HTERT RPE-1 (cell line): ENCODE results near the gene CAMTA1.

Experiments
- in situ Hi-C: fragments of 300-500 bp; cut with MboI; formaldehyde crosslinking; loops from 4 replicates; pipeline ENCODE4 v1.14.3; 2020; ENCODE audit warnings: low sequenced_read_pairs

CAMTA1 gene

GRCh38 chr1:6872573-6873261 is 87.5 kb downstream of the CAMTA1 start:
- in situ Hi-C loops, result no loop called here

- in situ Hi-C loops, result no loop called here
Observed at GRCh38 chr1:6873298-6874015, 88.2 kb downstream of the CAMTA1 start.

- in situ Hi-C loops, result no loop called here
Observed at GRCh38 chr1:6874298-6874697, 89.0 kb downstream of the CAMTA1 start.

DNA sequence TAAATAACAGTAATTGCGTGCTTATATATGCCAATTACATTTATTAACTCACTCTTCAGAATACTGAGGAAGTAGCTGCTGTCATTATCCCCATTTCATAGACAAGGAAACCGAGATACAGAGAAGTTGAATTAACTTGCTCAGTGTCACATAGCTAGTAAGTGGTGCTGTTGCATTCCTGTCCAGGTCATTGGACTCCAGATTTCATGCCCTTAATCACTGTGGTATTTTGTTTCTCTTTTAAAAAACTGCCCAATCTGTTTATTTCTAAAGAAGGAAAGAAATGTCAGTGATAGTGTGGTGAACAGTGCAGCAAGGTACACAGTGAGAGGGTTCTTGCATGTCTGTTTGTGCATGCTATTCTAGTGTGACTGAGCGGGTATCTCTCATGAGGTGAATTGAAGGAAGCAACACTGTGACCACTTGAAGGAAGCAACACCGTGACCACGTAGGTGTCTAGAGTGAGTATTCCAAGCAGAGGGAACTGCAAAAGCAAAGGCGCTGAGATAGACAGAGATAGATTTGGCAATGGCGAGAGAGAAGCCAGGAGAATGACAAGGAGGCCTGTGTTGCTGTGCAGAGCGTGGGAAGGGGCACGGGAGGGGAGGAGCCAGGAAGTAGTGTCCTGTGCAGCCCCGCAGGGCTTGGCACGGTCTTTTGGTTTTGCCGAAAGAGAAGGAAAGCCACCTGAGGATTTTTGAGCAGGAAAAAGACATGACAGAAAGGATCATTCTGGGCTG is 95.9 kb downstream of the CAMTA1 start:
- in situ Hi-C loops, result no loop called here

DNA sequence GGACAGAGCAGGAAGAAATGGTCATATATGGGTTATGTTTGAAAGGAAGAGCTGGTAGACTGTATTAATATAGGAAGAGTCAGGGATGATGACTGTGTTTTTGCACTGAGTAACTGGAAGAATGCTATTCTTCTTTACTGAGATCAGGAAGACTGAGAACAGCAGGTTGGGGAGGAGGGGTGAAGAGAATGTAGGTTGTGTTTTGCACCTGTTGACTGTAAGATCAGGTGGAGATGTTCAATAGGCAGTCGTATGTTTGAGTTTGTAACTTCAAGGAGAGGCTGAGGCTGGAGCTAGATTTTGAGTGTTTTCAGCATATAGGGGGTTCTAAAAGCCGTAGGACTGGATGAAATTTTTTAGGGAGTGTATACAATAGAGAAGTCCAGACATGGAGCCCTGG is 97.2 kb downstream of the CAMTA1 start:
- in situ Hi-C loops, result no loop called here

- in situ Hi-C loops, result no loop called here
Observed at GRCh38 chr1:6884652-6885153, 99.4 kb downstream of the CAMTA1 start.

- in situ Hi-C loops, result no loop called here
Observed at GRCh38 chr1:6885426-6885825, 100.2 kb downstream of the CAMTA1 start.

DNA sequence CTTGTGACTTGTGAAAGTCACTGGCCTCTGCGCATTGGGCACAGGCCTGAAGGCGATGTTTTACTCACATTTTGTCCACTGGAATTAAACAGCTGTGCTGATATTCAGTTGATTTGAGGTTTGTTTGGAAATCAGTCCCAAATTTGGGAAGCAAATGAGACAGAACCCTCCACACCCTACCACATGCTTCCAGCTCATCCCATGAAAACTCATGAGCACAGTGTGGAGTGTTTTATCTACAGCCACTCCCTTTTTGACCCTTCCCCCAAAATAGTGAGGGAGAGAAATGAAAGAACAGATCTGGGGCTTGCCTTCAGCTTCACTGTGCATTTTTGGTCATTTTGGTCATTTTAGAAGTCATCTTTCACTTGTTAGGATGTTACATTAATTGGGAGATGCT is 101.3 kb downstream of the CAMTA1 start:
- in situ Hi-C loops, result no loop called here

GRCh38 chr1:6888268-6888667 is 103.0 kb downstream of the CAMTA1 start:
- in situ Hi-C loops, result no loop called here

GRCh38 chr1:6888870-6889269 is 103.6 kb downstream of the CAMTA1 start:
- in situ Hi-C loops, result no loop called here

DNA sequence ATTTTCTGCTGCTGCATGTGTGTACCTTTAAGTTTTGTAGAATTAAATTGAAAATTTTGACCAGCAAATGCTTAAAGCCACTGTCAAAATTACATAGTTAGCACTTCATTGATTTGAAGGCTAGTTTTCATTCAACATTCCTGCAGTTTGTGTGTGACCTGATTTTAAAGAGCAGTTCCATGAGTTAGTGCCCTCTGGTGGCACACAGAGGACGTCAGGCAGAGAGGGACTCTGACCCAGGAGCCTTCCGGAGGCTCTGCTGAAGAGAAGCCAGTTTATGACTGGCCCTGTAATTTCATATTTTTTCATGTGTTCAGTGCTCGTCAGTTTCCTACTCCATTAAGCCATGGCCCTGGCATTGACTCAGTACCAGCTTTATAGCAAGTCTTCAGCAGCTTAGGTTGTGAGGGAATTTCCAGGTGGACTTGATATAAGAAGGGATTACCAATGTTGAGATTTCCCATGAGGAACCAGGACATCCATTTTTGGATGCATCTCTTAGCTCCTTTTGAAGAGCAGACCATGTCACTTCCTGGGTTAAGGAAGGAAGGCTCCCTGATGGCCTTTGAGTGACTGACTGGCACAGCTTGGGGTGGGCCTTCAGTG is 104.7 kb downstream of the CAMTA1 start:
- in situ Hi-C loops, result no loop called here

GRCh38 chr1:6890686-6891085 is 105.4 kb downstream of the CAMTA1 start:
- in situ Hi-C loops, result no loop called here

GRCh38 chr1:6891781-6892579 is 106.7 kb downstream of the CAMTA1 start:
- in situ Hi-C loops, result no loop called here

GRCh38 chr1:6893388-6893787 is 108.1 kb downstream of the CAMTA1 start:
- in situ Hi-C loops, result no loop called here

GRCh38 chr1:6897138-6897537 is 111.9 kb downstream of the CAMTA1 start:
- in situ Hi-C loops, result no loop called here

DNA sequence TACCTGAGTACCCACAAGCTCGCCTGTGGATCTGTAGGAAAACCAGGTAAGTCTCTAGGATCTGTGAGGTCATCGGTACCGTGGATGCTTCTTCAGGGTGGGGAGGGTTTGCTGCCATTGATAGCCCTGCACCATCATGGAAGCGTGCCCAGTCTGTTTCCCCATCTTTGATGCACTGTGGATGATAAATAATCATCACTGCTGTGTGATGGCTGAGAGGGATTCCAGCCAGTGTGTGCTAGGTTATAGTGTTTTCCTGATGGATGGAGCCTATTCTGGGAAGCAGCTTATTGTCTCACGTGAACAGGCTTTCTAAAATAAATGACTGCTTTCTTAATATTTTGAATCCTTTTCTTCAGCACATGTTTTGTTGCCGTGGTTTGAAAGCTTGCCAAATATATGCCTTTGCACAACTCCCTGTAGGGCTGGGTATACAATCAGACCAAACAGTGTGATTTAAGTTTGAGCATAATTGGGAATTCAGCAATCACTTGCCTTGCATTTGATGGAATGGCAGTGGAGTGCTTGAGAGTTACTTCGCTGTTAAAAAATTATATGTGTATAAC is 113.8 kb downstream of the CAMTA1 start:
- in situ Hi-C loops, result no loop called here

DNA sequence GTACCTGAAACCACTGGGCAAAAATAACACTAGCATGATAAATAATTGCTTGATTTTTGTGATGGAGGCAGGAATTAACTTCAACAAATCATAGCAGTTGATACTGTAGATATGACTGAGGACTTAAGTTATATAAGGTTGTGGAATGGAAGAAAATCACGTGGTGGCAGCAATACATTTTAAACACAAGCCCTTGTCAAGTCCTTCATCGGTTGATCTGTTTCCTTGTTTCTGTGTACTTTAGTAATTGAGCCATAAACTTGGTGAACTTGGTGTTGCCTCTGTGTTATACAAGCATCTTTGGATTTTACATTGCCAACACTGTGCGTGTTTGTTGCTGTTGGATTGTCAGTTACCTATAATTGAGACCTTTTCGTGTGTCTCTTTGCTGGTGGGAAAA is 114.4 kb downstream of the CAMTA1 start:
- in situ Hi-C loops, result no loop called here

DNA sequence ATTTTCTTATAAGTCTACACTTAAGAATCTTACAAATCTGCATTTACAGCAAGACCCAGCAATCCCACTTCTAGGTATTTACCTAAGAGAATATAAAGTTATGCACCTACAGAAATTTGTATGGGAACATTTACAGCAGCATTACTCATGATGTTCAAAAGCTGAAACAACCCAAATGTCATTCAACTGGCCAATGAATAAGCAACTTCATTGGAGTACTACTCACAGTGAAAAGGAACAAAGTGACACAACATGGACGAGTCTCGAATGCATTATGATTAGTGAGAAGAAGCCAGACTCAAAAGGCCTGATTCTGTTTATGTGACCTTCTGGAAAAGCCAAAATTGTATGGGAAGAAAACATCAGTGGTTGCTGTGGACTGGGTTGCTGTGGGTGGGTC is 116.9 kb downstream of the CAMTA1 start:
- in situ Hi-C loops, result no loop called here

GRCh38 chr1:6904476-6905170 is 119.4 kb downstream of the CAMTA1 start:
- in situ Hi-C loops, result no loop called here

GRCh38 chr1:6905331-6905730 is 120.1 kb downstream of the CAMTA1 start:
- in situ Hi-C loops, result no loop called here
